Esophagus muscularis mucosa (tissue), 3 donors: ENCODE data around the gene CLN5.

Experiments
- CTCF ChIP-seq, 3 experiments: fragments of 200-600 bp in 2 of 3; fragments of 450-650 bp in 1 of 3; sonication (generic) in 2 of 3; IDR thresholded peaks; one replicate each; pipeline ENCODE4 v1.5.1; 2017 to 2019; ENCODE audit warnings: antibody characterized with exemption in 3 of 3, mild to moderate bottlenecking in 2 of 3, moderate library complexity in 1 of 3
- POLR2AphosphoS5 ChIP-seq, 2 donors: sonication (generic); formaldehyde crosslinking; IDR thresholded peaks; one replicate each; pipeline ENCODE4 v1.6.1; 2017; ENCODE audit warnings: antibody characterized with exemption in 2 of 2

GRCh38 chr13:77038907-77039480 lies 47.1 kb downstream of the CLN5 start:
- TF ChIP-seq CTCF (IDR thresholded peaks at IDR 0.05) (no peak), POLR2AphosphoS5 (IDR thresholded peaks at IDR 0.05) (no peak)
